Tibial nerve (tissue), 4 donors: ENCODE data around the gene PLAAT4. TPM values are rescaled to one million over a fixed set of nuclear protein-coding genes. Genes with fewer than 3 reads are reported as not detected.
"Not testable (repeated sequence)": the region's sequence is repeated elsewhere in the genome, so short reads cannot be mapped to it uniquely, and the experiment has no call there.

Experiments used
- DNase-seq, 2 donors: peaks; one replicate each; pipeline ENCODE4 v3.0.0-alpha.2; 2019; ENCODE audit warnings: low spot score in 2 of 2
- H3K27ac ChIP-seq, 4 donors: fragments of 200-600 bp; sonication (generic) in 3 of 4; one replicate each; pipeline ENCODE4 v1.5.1; 2017 to 2019; ENCODE audit warnings: mild to moderate bottlenecking in 1 of 4
- H3K27me3 ChIP-seq, 2 donors: fragments of 200-600 bp; sonication (generic) in 1 of 2; one replicate each; pipeline versions ENCODE4 v1.5.1 to v1.6.0; 2017 to 2019
- H3K36me3 ChIP-seq, 3 donors: fragments of 200-600 bp; sonication (generic); one replicate each; pipeline ENCODE4 v1.5.1; 2018 to 2019
- H3K4me1 ChIP-seq, 4 donors: fragments of 200-600 bp; sonication (generic) in 3 of 4; one replicate each; pipeline ENCODE4 v1.5.1; 2017 to 2019
- H3K4me3 ChIP-seq, 4 donors: fragments of 200-600 bp; sonication (generic) in 3 of 4; one replicate each; pipeline ENCODE4 v1.5.1; 2017 to 2019; ENCODE audit warnings: mild to moderate bottlenecking in 1 of 4, moderate library complexity in 1 of 4
- H3K9me3 ChIP-seq, 4 donors: fragments of 200-600 bp; sonication (generic) in 3 of 4; one replicate each; pipeline ENCODE4 v1.5.1; 2017 to 2019
- EP300 ChIP-seq, 2 donors: sonication (generic); formaldehyde crosslinking; IDR thresholded peaks; one replicate each; pipeline ENCODE4 v1.6.1; 2017; ENCODE audit warnings: antibody characterized with exemption in 2 of 2, mild to moderate bottlenecking in 1 of 2
- POLR2A ChIP-seq, 2 donors: fragments of 450-650 bp; IDR thresholded peaks; one replicate each; pipeline ENCODE4 v1.6.1; 2017; ENCODE audit warnings: antibody characterized with exemption in 2 of 2, mild to moderate bottlenecking in 2 of 2, moderate library complexity in 2 of 2
- WGBS, 2 donors: methylation state at CpG; one replicate each; pipeline ENCODE4 v1.1.5; 2018; 5-methylcytosine and 5-hydroxymethylcytosine counted together
- total RNA-seq, 4 donors: library from RNA; depleted of rRNA; stranded (reverse); fragments of >200 nt; gene quantifications; one replicate each; pipeline ENCODE4 v1.1.0, GENCODE V29; 2016
- TF ChIP-seq, protein P1 (sequence below), 5 experiments: fragments of 200-600 bp in 3 of 5; fragments of 450-650 bp in 2 of 5; sonication (generic) in 3 of 5; IDR thresholded peaks; one replicate each; pipeline ENCODE4 v1.5.1; 2016 to 2019; ENCODE audit warnings: antibody characterized with exemption in 5 of 5, mild to moderate bottlenecking in 3 of 5, moderate library complexity in 2 of 5

Gene PLAAT4
- total RNA-seq, 4 donors from 2014 or later: 6.3 to 43.7 (median 23.0) TPM

DNA sequence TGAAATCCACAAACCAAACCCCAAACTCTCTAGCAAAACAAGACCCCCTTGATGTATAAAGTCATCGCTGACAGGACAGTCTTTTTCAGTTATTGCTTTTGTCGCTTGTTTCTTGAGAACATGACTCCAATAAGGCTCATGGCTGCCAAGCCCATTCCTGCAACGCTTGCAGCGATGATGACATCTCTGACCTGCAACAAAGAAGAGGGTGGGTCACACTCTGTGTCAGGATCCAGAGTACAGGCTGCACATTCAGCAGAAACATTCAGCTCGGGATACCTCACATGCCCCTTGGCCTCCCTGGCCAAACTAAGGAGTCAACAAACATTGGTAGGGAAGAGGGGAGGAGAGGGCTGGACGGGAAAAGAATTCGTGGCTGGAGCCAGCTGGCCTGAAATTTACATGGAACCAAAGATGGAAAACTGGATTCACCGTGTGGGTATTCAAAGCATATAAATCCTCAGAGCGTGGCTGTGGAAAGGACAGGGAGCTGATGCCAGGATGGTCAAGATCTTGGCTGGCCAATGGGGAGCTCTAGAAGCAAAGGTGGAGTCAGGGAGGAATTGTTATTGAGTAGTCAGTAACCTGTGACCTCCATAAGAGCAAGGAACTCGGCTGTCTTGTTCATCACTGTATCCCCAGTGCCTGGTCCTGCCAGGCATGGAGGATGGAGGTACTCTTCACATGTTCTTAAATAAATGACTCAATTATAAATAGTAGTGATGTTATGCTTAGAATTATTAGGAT lies 38.4 kb downstream of the PLAAT4 start:
- TF ChIP-seq POLR2A (IDR thresholded peaks at IDR 0.05) (no peak), EP300 (IDR thresholded peaks at IDR 0.05) (peak in 1 of 2 donors; percentile 89)
- TF ChIP-seq, protein P1, sequence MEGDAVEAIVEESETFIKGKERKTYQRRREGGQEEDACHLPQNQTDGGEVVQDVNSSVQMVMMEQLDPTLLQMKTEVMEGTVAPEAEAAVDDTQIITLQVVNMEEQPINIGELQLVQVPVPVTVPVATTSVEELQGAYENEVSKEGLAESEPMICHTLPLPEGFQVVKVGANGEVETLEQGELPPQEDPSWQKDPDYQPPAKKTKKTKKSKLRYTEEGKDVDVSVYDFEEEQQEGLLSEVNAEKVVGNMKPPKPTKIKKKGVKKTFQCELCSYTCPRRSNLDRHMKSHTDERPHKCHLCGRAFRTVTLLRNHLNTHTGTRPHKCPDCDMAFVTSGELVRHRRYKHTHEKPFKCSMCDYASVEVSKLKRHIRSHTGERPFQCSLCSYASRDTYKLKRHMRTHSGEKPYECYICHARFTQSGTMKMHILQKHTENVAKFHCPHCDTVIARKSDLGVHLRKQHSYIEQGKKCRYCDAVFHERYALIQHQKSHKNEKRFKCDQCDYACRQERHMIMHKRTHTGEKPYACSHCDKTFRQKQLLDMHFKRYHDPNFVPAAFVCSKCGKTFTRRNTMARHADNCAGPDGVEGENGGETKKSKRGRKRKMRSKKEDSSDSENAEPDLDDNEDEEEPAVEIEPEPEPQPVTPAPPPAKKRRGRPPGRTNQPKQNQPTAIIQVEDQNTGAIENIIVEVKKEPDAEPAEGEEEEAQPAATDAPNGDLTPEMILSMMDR (IDR thresholded peaks at IDR 0.05): no peak
- peaks cover 0 to 16% (median 0%) of the 10 kb centered on the region in 3 donors for H3K36me3 ChIP-seq
- WGBS, 2 donors: 24% methylated on average over 10 of the region's 10 CpGs
- H3K9me3 ChIP-seq: peaks cover 0 to 3% (median 2%) of the 10 kb centered on the region in 4 donors
- peaks cover 5 to 34% (median 23%) of the 10 kb centered on the region in 4 donors for H3K4me1 ChIP-seq
- peak overlapping the region; percentile 73 to 95 (median 84) for H3K27ac ChIP-seq
- peak overlapping the region; percentile 5 to 31 (median 24) for H3K4me3 ChIP-seq
- H3K27me3 ChIP-seq: no peaks in the 10 kb centered on the region
- peak; percentile 31 to 57 for DNase-seq

DNA sequence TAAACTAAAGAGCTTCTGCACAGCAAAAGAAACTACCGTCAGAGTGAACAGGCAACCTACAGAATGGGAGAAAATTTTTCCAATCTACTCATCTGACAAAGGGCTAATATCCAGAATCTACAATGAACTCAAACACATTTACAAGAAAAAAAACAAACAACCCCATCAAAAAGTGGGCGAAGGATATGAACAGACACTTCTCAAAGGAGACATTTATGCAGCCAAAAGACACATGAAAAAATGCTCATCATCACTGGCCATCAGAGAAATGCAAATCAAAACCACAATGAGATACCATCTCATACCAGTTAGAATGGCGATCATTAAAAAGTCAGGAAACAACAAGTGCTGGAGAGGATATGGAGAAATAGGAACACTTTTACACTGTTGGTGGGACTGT lies 42.3 kb downstream of the PLAAT4 start:
- peaks cover 0 to 21% (median 2%) of the 10 kb centered on the region in 4 donors for H3K9me3 ChIP-seq
- H3K36me3 ChIP-seq: peaks cover 0 to 42% (median 6%) of the 10 kb centered on the region in 3 donors
- H3K27ac ChIP-seq, H3K27me3 ChIP-seq, DNase-seq, H3K4me3 ChIP-seq: not testable (repeated sequence)
- WGBS, 2 donors: 94% methylated on average over 3 of the region's 3 CpGs
- peaks cover 5 to 50% (median 30%) of the 10 kb centered on the region in 4 donors for H3K4me1 ChIP-seq

DNA sequence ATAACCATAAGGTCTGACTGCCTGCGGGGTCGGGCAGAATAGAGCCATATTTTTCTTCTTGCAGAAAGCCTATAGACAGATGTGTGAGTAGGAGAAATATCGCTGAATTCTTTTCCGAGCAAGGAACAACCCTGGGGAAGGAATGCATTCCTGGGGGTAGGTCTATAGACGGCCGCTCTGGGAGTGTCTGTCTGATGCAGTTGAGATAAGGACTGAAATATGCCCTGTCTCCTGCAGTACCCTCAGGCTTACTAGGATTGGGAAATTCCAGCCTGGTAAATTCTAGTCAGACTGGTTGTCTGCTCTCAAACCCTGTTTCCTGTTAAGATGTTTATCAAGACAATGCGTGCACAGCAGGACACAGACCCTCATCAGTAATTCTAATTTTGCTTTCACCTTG lies 44.6 kb downstream of the PLAAT4 start:
- not testable (repeated sequence) for DNase-seq, H3K27me3 ChIP-seq, H3K4me3 ChIP-seq
- peaks cover 0 to 21% (median 2%) of the 10 kb centered on the region in 4 donors for H3K9me3 ChIP-seq
- peaks cover 0 to 30% (median 16%) of the 10 kb centered on the region in 4 donors for H3K4me1 ChIP-seq
- H3K36me3 ChIP-seq: peaks cover 0 to 55% (median 10%) of the 10 kb centered on the region in 3 donors
- peak overlapping the region in 2 of 4 donors; percentile 90 to 93 for H3K27ac ChIP-seq
- WGBS, 2 donors: 87 to 93% methylated on average over 7 of the region's 7 CpGs

DNA sequence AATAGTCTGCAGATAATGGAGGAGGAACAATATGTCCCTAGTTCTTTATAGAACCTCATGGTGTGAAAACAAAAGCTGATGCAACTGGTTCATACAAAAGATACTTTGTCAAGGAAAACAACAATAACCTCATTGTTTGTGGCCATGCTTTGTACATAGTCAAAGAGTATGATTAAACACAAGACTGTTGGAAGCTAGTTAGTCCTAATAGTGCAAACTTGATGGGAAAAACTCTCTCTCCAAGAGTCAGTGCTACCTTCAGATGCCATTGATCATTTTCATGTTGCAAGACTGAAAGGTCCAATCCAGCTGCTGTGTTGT lies 46.7 kb downstream of the PLAAT4 start:
- Histone ChIP-seq H3K27ac (peak overlapping the region; percentile 64 to 93 (median 80)), H3K27me3 (no peaks in the 10 kb centered on the region), H3K4me3 (no peak overlapping the region), H3K36me3 (peaks cover 5 to 75% (median 10%) of the 10 kb centered on the region in 3 donors), H3K4me1 (peaks cover 0 to 28% (median 15%) of the 10 kb centered on the region in 4 donors), H3K9me3 (peaks cover 0 to 21% (median 2%) of the 10 kb centered on the region in 4 donors)
- DNase-seq: no peak
- TF ChIP-seq, protein P1 (IDR thresholded peaks at IDR 0.05): no peak
- peak; percentile 36 to 86 for TF ChIP-seq EP300 (IDR thresholded peaks at IDR 0.05)

DNA sequence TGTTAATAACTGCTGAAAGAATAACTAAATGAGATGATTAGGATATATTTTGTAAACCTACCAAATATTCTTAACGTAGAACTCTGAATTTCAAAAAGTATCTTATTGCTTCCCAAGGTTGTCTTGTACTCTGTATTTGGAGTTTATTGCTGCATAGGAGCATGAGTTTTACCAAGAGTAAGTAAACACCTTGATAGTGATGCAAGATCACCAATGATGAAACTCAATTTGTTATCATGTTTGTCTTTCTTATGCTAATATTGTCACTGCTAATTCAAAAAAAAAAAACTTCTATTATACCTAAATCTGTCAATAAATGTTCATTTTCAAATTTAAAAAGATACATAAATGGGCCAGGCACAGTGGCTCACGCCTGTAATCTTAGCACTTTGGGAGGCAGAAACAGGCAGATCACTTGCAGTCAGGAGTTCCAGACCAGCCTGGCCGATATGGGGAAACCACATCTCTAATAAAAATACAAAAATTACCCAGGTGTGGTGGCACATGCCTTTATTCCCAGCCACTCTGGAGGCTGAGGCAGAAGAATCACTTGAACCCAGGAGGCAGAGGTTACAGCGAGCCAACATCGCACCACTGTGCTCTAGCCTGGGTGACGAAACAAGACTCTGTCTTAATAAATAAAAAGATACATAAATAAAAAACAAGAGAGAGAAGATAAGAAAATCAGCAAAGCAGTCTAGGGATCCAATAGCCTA lies 50.0 kb downstream of the PLAAT4 start:
- H3K4me3 ChIP-seq: no peak overlapping the region
- H3K27me3 ChIP-seq: no peaks in the 10 kb centered on the region
- WGBS, 2 donors: 94 to 96% methylated on average over 6 of the region's 6 CpGs
- peaks cover 0 to 3% (median 0%) of the 10 kb centered on the region in 4 donors for H3K9me3 ChIP-seq
- H3K36me3 ChIP-seq: peaks cover 5 to 87% (median 10%) of the 10 kb centered on the region in 3 donors
- TF ChIP-seq, protein P1 (IDR thresholded peaks at IDR 0.05): no peak
- TF ChIP-seq EP300 (IDR thresholded peaks at IDR 0.05): no peak
- no peak for DNase-seq
- H3K4me1 ChIP-seq: peaks cover 0 to 43% (median 16%) of the 10 kb centered on the region in 4 donors
- peak overlapping the region in 2 of 4 donors; percentile 90 for H3K27ac ChIP-seq

DNA sequence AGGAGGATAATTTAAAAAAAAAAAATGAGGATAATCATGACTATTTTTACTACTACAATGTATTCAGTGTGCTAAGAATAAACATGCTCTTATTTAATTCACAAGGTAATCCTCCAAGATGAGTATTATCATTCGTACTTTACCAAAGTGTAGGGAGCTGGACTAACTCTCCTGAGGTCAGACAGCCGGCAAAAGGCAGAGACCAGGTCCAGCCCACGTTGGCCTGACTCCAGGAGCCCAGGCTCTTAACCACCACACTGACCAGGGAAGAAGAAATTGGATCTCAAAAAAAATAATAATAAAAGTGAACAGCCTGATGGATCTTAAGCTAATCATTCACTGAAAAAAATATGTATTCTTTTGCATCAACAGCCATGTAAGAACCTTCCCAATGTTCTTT lies 52.4 kb downstream of the PLAAT4 start:
- H3K27ac ChIP-seq: peak overlapping the region in 1 of 4 donors; percentile 57
- H3K36me3 ChIP-seq: peaks cover 5 to 92% (median 10%) of the 10 kb centered on the region in 3 donors
- H3K4me1 ChIP-seq: peaks cover 0 to 29% (median 4%) of the 10 kb centered on the region in 4 donors
- H3K27me3 ChIP-seq: no peaks in the 10 kb centered on the region
- WGBS, 2 donors: 47% methylated on average over 3 of the region's 3 CpGs
- no peaks in the 10 kb centered on the region for H3K9me3 ChIP-seq
- no peak overlapping the region for H3K4me3 ChIP-seq
- TF ChIP-seq POLR2A (IDR thresholded peaks at IDR 0.05) (no peak), EP300 (IDR thresholded peaks at IDR 0.05) (no peak)
- TF ChIP-seq, protein P1 (IDR thresholded peaks at IDR 0.05): no peak
- DNase-seq: no peak
